CD4-positive, alpha-beta T cell treated with Interleukin-4 for 4 hours (primary cell): Measurements from ENCODE around the gene NSF.
"Not testable (repeated sequence)": the region's sequence is repeated elsewhere in the genome, so short reads cannot be mapped to it uniquely, and the experiment has no call there.

Experiments used
- DNase-seq: peaks from one replicate; pipeline ENCODE4 v3.0.0-alpha.2; 2020

Gene NSF

GRCh38 chr17:46722662-46723285 lies 132.3 kb downstream of the NSF start:
- no peak for DNase-seq

GRCh38 chr17:46726206-46726605 lies 135.7 kb downstream of the NSF start:
- DNase-seq, result no peak

DNA sequence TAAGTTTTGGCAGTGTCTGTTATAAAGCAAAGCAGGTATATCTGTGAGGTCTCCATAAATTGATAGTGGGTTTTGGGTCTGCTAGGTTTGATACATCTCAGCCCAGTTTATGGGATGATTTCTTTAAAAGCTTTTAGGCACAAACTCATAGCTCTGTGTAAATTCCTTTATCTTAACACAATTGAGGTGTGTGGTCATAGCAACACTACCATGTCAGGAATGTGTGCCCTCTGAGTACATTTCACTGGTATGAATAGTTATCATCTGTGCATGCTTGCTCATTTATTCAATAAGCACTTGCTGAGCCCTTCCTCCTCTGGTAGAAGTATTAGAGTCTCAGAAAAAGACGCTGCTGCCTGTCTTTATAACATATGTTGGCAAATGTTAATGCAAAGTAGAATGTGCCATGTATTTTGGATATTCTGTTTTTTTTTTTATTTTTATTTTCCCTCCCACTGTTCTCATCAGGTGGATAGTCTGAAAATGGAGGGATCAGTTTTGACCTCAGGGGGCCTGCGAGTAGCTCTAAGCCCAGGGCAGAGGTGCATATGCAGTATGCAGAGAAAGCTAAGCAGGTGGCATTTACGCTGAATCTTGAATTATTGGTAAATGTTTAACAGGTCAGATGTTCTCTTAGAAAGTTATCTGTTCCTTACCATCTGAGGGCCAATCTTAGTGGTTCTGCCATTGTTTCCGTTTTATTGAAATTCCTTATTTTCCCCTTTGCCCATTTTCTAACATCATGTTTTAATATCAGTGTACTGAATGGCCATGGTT lies 137.3 kb downstream of the NSF start:
- no peak for DNase-seq

DNA sequence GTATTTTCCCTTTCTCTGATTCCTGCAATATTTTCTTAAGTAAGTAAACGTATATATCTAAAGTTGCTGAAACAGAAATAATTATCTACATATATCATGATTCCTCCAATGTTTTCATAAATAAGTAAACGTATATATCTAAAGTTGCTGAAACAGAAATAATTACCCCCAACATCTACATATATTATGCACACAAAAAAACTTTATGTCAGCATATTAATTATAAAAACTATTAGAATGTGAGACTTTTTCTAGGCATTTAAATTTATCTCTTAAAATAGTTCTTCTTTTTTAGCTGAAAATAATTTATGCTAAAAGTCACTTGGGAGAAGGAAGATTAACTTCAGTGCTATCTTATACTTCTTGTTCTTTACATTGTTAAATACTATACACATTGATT lies 139.6 kb downstream of the NSF start:
- no peak for DNase-seq

GRCh38 chr17:46730679-46731078 lies 140.2 kb downstream of the NSF start:
- DNase-seq, result no peak

- no peak for DNase-seq
These were observed 141.7 kb downstream of the NSF start for GRCh38 chr17:46732160-46732559.

DNA sequence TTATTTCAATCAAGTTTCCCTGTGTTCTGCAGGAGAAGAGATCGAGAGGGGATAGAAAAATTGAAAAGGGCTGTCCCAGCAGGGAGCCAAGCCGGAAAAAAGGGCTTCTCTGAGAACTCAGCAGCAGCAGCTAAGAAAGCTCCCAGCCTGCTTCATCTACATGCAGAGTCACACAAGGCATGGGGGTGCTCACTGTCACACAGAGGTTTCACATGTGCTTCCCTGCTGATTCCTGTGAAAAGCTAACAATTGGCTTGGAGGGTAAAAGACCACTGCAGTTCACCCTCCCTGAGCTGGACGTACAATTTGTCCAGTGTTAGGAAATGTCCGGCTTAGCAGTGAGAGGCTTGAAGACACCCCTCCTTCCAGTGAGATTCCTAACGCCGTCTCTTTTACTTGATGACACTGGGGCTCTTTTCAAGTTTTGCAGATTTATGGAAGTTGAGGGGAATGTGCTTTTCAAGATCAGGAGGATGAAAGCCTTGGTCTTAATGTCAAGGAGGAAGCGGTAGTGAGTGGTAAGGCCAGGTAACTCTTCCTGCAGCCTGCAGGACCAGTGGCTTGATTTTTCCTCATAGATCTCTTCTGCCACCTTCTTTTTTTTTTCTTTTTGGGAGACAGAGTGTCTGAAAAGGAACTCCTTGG lies 142.4 kb downstream of the NSF start:
- no peak for DNase-seq

DNA sequence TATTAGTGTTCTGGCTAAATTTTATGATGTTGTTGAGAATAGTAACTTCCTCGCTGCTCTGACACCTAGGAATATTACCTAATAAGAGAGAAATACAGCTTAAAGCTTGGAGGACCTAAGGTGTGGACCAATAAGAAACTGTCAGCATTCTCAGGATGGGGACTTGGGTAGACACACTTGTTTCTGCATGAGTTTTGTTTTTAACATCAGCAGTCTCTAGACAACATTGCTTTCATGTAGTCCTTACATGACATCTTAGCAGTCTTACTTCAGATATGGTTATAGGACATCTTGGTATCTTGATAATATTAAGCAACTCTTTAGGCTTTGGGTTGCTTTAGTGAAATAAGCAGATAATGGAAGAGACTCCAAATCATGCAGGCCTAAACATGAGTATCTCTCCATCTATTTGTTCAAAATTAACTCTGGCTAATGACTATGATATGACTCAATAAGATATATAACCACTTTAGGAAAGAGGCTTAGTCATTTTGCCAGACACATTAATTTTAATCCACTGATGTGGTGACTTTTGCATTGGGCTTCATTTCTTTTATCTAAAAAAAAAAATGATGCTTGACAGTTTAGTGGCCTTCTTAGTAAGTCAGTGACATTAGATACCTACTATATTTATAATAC lies 143.5 kb downstream of the NSF start:
- DNase-seq, result no peak

- no peak for DNase-seq
These were observed 145.6 kb downstream of the NSF start for GRCh38 chr17:46736100-46736499.

- no peak for DNase-seq
These were observed 146.9 kb downstream of the NSF start for GRCh38 chr17:46737326-46737725.

GRCh38 chr17:46738544-46738943 lies 148.1 kb downstream of the NSF start:
- no peak for DNase-seq

DNA sequence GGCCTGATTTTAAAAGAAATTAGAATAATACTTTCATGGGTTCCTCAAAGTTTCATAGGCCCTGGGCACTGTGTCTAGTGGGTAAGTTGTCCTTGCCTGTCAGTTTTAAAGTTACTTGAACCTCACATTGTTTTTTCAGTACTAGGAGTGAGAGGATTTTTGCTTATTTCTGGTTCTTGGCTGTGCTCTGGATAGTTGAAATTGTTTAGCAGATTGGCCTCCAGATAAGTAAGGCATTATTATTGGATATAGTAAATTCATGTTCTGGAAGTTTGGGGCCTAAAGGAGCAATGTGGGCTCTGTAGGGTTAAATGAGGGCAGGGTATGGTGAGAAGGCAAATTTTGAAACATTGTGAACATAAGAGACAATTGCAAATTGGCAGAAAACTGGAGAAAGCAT lies 149.5 kb downstream of the NSF start:
- DNase-seq, result no peak

GRCh38 chr17:46741122-46741730 lies 150.8 kb downstream of the NSF start:
- no peak for DNase-seq

- DNase-seq, result no peak
These were observed 152.2 kb downstream of the NSF start for GRCh38 chr17:46742565-46743270.

DNA sequence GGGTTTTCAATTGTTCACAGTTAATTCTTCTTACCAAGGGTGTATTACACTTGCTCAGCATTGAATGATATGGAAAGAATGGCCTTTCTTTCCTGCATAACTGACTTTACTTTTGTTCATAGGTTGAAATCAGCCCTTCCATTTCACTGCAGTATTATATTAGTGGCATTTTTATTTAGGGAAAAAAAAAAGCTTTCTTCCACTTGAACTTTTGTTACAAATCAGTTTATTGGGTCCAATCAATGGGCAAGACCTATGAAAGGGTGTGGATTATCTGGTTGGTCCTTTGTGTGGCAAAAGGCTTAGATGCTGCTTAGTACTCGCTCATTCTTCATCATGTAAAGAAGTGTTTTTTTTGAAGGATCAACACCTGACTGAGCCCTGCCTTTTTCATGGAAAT lies 154.0 kb downstream of the NSF start:
- no peak for DNase-seq

- DNase-seq, result no peak
These were observed 154.9 kb downstream of the NSF start for GRCh38 chr17:46745376-46745775.

DNA sequence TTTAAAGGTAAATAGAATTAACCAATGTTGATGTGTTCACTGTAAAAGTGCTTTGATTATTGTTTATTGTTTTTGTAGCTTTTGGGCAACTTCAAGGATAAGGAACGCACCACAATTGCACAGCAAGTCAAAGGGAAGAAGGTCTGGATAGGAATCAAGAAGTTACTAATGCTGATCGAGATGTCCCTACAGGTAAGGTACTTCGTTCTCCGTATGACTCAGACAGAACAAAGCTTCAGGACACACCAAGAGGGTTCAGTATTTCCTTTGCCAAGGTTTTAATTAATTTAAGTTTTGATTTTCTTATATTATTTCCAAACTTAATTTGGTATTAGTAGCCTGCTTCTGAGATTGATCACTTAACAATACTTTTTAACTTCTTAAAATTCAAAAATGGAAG lies 161.0 kb downstream of the NSF start:
- no peak for DNase-seq

GRCh38 chr17:46753776-46754175 lies 163.3 kb downstream of the NSF start:
- DNase-seq, result no peak

DNA sequence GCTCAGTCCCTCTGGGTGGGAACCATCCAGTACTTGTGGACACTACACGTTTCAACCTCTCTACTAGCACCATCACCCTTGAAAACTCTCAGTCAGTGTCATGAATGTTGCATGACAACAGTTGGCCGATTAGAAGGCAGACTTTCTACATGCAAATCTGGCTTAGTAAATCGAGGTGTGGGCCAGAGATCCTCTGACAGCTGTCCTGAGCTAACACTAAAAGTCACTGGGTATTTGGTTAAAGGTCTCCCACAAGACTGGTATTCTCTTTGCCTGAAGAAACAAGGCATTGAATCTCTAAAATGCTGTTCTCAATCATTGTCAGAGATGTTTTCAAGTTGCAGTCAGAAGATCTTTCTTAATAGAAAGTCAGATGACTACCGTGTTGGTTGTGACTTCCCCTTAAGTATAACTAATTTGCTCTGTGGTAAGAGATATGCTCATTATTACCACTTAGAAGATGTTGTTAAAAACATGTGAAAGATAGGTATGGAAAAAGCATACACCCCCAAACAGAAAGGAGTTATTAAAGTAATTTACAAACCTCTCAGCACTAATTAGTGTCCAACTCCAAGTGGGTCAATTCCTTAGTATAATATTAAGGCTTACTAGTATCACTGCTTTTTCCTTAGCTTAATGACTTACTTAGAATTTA lies 165.7 kb downstream of the NSF start:
- DNase-seq, result no peak

DNA sequence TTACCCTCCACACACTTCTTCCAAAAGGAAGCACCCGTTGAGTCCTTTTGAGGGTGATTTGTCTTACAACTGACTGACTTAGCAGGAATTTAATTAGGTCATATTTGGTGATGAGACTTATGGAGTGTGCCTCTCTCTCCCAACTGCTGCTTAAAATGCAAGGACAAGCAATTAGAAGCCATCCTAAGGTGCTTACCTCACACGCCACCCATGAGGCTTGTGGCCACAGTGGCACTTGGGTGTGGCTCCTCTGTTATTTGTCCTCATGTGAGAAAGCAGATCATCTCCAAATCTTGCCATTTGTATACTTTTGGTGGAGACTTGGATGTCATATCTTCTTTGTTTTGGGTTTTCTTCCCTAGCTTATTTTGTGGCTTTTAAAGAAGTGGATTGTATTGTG lies 166.4 kb downstream of the NSF start:
- no peak for DNase-seq

GRCh38 chr17:46757588-46757987 lies 167.1 kb downstream of the NSF start:
- not testable (repeated sequence) for DNase-seq

GRCh38 chr17:46758614-46759013 lies 168.1 kb downstream of the NSF start:
- DNase-seq, result no peak
